GM12875 (cell line): ENCODE results near the gene SLC6A16.

Experiments used
- H3K4me3 ChIP-seq: one replicate; pipeline ENCODE4 v1.5.1; 2011; ENCODE audit warnings: low read depth, low read length, control low read depth
- CTCF ChIP-seq: IDR thresholded peaks from 2 replicates; pipeline ENCODE4 v1.5.1; 2011; ENCODE audit warnings: low read depth, mild to moderate bottlenecking, control low read depth, inconsistent platforms, low read length, moderate library complexity, borderline replicate concordance; ENCODE audit not compliant: insufficient read depth

The SLC6A16 gene

GRCh38 chr19:49362929-49363267 is 37.9 kb upstream of the SLC6A16 start:
- no peak overlapping the region for H3K4me3 ChIP-seq
- TF ChIP-seq CTCF = no peak

DNA sequence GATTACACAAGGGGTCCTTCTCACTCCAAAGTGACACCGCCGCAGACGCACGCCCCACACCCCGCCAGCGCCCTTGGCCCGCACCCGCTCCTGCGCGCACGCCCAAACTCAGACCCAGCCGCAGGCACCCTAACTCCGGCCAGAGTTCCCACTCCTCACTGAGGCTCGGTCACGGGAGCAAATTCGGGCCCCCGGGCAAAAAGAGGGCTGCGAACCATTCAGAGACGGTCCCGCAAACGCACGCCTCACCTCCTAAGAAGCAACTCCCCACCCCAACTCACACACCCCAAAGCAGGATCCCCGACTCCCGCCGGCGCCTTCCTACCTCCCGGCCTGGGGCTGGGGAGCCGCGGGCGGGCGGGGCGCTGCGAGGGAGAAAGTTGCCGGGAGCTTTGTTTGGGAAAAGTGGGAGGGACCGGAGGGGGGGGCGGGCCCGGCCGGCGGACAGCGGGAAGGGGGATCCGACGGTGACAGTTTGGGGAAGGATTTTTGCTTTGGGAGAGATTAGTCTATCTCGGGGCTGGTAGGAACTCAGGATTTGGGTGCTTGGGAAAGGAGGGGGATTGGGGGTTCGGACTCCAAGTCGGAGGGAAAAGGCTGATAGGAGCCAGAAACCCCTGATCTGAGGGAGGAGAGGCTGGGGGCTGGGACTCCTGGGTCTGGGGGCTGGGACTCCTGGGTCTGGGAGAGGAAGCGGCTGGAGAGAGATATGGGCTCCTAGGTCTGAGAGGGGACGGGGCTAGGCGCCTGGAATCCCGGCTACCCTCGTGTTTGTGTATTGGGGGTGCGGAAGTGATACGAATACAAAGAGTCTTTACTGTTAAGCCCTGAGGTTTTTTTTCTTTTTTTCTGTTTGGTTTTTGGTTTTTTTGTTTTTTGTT is 37.3 kb upstream of the SLC6A16 start, which contains the start of gene TEAD2:
Gene TEAD2, minus strand, starts transcription at position 369 of the 881 bp plus-strand sequence. CDS start 2,341 bp downstream, outside the sequence.
- TF ChIP-seq CTCF = no peak
- H3K4me3 ChIP-seq = no peak within 1 kb of the TSS

- H3K4me3 ChIP-seq = no peak overlapping the region
- TF ChIP-seq CTCF = no peak
These were observed 36.6 kb upstream of the SLC6A16 start for GRCh38 chr19:49361438-49362047.

GRCh38 chr19:49359851-49360820 is 35.1 kb upstream of the SLC6A16 start:
- TF ChIP-seq CTCF = no peak
- no peak overlapping the region for H3K4me3 ChIP-seq

DNA sequence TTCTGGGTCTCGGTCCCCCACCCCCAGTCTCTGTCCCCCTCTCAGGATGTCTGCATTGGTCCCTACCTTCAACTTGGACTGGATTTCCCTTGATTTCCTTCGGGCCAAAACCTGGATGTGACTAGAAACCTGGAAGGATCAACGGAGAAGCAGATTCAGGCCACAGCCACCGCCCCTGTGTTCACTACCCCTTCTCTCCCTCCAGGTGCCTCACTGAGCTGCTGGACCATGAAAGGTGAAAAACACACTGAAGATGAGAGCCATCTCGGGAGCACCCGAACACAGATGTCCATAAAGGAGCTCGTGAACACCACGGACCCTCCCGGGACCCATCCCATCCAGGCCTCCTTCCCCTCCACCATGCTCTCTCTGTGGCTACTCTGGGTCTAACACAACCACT is 32.2 kb upstream of the SLC6A16 start:
- no peak overlapping the region for H3K4me3 ChIP-seq
- no peak for TF ChIP-seq CTCF

DNA sequence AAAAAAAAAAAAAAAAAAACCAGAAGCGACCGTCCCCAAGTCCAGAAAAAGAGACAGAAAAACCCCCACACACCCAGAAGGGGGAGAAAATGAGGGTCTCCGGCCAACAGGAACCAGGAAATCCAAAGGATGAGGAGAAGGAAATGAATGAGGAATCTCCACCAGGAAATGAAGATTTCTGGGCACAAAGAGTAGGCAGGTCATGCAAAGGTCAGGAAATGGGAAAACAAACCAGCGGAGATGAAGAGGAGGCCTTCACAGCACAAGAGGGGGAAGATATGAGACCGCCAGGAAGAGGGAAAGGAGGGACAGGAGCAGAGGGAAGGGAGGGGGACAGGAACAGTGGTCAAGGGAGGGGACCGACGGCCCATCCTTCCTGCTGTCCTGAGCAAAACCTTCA is 31.4 kb upstream of the SLC6A16 start:
- H3K4me3 ChIP-seq = no peak overlapping the region
- TF ChIP-seq CTCF = no peak
